Fibroblast of pulmonary artery (primary cell): Measurements from ENCODE around the gene DMTF1.
"Not testable (repeated sequence)": the region's sequence is repeated elsewhere in the genome, so short reads cannot be mapped to it uniquely, and the experiment has no call there.

Source experiments
- DNase-seq: peaks from one replicate; pipeline ENCODE4 v3.0.0-alpha.2; 2010; ENCODE audit warnings: low read depth
- H3K4me3 ChIP-seq: replicated peaks from 2 replicates; pipeline ENCODE4 v1.5.1; 2011; ENCODE audit warnings: low read depth, mild to moderate bottlenecking, control low read depth, low read length, moderate library complexity
- CTCF ChIP-seq: IDR thresholded peaks from 2 replicates; pipeline ENCODE4 v1.5.1; 2011; ENCODE audit warnings: mild to moderate bottlenecking, control low read depth, low read length, inconsistent platforms; ENCODE audit errors: missing control alignments

DMTF1 gene

GRCh38 chr7:87192784-87193487, 40.7 kb downstream of the DMTF1 start:
- no peak for DNase-seq
- no peak for TF ChIP-seq CTCF

GRCh38 chr7:87193912-87194311, 41.7 kb downstream of the DMTF1 start:
- H3K4me3 ChIP-seq, result no peak overlapping the region
- no peak for TF ChIP-seq CTCF
- DNase-seq, result no peak

More at GRCh38 chr7:87192784-87193487, 40.7 kb downstream of the DMTF1 start:
- H3K4me3 ChIP-seq, result no peak overlapping the region

GRCh38 chr7:87199241-87199640, 47.0 kb downstream of the DMTF1 start:
- H3K4me3 ChIP-seq, result no peak overlapping the region
- no peak for DNase-seq
- no peak for TF ChIP-seq CTCF

GRCh38 chr7:87199700-87200450, 47.6 kb downstream of the DMTF1 start:
- DNase-seq, result no peak
- no peak for TF ChIP-seq CTCF
- H3K4me3 ChIP-seq, result no peak overlapping the region

- no peak for DNase-seq
- TF ChIP-seq CTCF, result no peak
- no peak overlapping the region for H3K4me3 ChIP-seq
These were observed 50.0 kb downstream of the DMTF1 start for GRCh38 chr7:87202208-87202607.

- H3K4me3 ChIP-seq, result no peak overlapping the region
- no peak for DNase-seq
- TF ChIP-seq CTCF, result no peak
These were observed 50.5 kb downstream of the DMTF1 start for GRCh38 chr7:87202705-87203104.

GRCh38 chr7:87203929-87204328, 51.7 kb downstream of the DMTF1 start:
- not testable (repeated sequence) for DNase-seq, H3K4me3 ChIP-seq
